Activated T-helper 2 cell treated with anti-CD3 and anti-CD28 coated beads, Interferon-gamma antibody, Interleukin-2, Interleukin-4, amounts not matched to agents 10 μg/mL and 5 μg/mL and 100 μg/mL, durations not matched to agents 14 hours and 24 hours and 36 hours (primary cell): ENCODE measurements around the gene PLCH1. TPM values are rescaled to one million over a fixed set of nuclear protein-coding genes. Genes with fewer than 3 reads are reported as not detected.

Experiments used
- DNase-seq: peaks from one replicate; pipeline ENCODE4 v3.0.0; 2021; ENCODE audit warnings: low spot score
- H3K27ac Mint-ChIP-seq: one replicate; pipeline ENCODE4 v1.8.0; 2021; ENCODE audit warnings: mixed read lengths
- H3K27me3 Mint-ChIP-seq: one replicate; pipeline ENCODE4 v1.8.0; 2021; ENCODE audit warnings: low read depth, mixed read lengths
- H3K36me3 Mint-ChIP-seq: one replicate; pipeline ENCODE4 v1.8.0; 2021; ENCODE audit warnings: low read depth, mixed read lengths
- H3K4me1 Mint-ChIP-seq: one replicate; pipeline ENCODE4 v1.8.0; 2021; ENCODE audit warnings: low read depth, mixed read lengths
- H3K4me3 Mint-ChIP-seq: one replicate; pipeline ENCODE4 v1.8.0; 2021; ENCODE audit warnings: low read depth, mild to moderate bottlenecking, moderate library complexity, mixed read lengths
- H3K9me3 Mint-ChIP-seq: one replicate; pipeline ENCODE4 v1.8.0; 2021; ENCODE audit warnings: mixed read lengths
- intact Hi-C: fragments of 100-400 bp; cut with micrococcal nuclease; formaldehyde crosslinking; loops from one replicate; pipeline ENCODE4 v1.15.1; 2023
- total RNA-seq: library from RNA; stranded (reverse); gene quantifications from 2 replicates; pipeline ENCODE4 v1.2.3, GENCODE V29; 2022

Gene PLCH1
- total RNA-seq, 1 donor from 2014 or later = 0.09 TPM

- Mint-ChIP-seq H3K36me3 (no peaks in the 10 kb centered on the region), H3K4me3 (no peak overlapping the region), H3K9me3 (no peaks in the 10 kb centered on the region), H3K4me1 (no peaks in the 10 kb centered on the region), H3K27ac (no peak overlapping the region), H3K27me3 (no peaks in the 10 kb centered on the region)
- intact Hi-C loops = no loop called here
- no peak for DNase-seq
These were observed 302.8 kb downstream of the PLCH1 start for GRCh38 chr3:155442072-155442471.

DNA sequence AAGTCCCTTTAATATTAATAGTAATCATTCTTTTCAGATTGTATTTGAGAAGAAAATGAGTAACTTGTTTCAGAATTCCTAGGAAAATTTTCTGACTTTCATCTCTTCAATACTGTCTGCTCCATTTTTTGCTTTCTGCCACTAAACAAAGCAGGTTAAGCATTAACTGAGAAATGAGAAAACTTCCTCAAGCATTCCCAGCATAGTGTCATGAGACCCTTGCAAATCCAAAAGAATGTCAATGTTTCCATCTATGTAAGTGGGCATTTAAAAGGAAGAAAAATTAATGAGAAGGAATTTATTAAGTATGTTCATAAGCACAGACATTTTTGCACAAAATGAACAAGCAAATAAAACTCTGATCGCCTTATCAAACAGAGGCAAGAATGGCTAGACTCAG is 303.4 kb downstream of the PLCH1 start:
- H3K27me3 Mint-ChIP-seq = no peaks in the 10 kb centered on the region
- no peak overlapping the region for H3K4me3 Mint-ChIP-seq
- H3K9me3 Mint-ChIP-seq = no peaks in the 10 kb centered on the region
- DNase-seq = no peak
- no peaks in the 10 kb centered on the region for H3K4me1 Mint-ChIP-seq
- no peak overlapping the region for H3K27ac Mint-ChIP-seq
- no peaks in the 10 kb centered on the region for H3K36me3 Mint-ChIP-seq
- intact Hi-C loops = no loop called here

DNA sequence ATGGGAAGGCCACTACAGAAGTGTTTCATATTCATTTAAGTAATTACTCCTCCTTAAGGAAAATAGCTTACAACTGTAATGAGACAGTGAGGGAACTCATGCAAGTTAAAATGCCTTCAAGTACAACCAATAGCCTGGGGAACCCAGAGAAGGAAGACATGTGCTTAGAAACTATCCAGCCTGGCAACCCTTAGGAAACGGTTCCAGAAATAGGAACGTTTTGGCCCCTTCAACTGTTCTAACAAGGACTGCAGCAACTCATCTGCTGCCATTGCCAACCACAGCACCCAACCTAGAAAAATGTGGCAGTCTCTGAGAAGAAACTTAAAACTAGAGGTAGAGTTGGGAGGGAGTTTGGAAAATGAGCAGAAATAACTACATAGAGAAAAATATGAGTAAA is 303.8 kb downstream of the PLCH1 start:
- no peak overlapping the region for H3K4me3 Mint-ChIP-seq
- H3K36me3 Mint-ChIP-seq = no peaks in the 10 kb centered on the region
- intact Hi-C loops = no loop called here
- no peak for DNase-seq
- no peak overlapping the region for H3K27ac Mint-ChIP-seq
- H3K9me3 Mint-ChIP-seq = no peaks in the 10 kb centered on the region
- no peaks in the 10 kb centered on the region for H3K27me3 Mint-ChIP-seq
- H3K4me1 Mint-ChIP-seq = no peaks in the 10 kb centered on the region

DNA sequence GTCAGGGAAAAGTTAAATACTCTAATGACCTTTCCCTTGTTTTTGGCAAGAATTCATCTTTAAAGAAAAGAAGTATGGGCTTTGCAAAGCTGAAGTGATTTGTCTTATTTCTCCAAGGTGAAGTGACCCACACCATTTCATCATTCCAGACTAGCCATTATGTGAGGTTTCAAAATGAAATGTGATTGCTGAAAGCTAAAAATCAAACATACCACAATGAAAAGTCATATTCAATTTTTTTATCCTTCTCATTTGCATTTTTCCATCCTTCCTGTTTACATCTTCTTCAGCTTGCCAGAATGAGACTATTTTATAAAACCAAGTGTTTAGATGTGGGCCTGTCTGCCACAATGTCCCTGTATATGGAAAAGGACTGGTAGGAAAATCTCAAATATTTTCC is 309.1 kb downstream of the PLCH1 start:
- Mint-ChIP-seq H3K27ac (no peak overlapping the region), H3K4me3 (no peak overlapping the region), H3K27me3 (no peaks in the 10 kb centered on the region), H3K9me3 (no peaks in the 10 kb centered on the region), H3K36me3 (no peaks in the 10 kb centered on the region), H3K4me1 (no peaks in the 10 kb centered on the region)
- DNase-seq = no peak
- intact Hi-C loops = no loop called here

DNA sequence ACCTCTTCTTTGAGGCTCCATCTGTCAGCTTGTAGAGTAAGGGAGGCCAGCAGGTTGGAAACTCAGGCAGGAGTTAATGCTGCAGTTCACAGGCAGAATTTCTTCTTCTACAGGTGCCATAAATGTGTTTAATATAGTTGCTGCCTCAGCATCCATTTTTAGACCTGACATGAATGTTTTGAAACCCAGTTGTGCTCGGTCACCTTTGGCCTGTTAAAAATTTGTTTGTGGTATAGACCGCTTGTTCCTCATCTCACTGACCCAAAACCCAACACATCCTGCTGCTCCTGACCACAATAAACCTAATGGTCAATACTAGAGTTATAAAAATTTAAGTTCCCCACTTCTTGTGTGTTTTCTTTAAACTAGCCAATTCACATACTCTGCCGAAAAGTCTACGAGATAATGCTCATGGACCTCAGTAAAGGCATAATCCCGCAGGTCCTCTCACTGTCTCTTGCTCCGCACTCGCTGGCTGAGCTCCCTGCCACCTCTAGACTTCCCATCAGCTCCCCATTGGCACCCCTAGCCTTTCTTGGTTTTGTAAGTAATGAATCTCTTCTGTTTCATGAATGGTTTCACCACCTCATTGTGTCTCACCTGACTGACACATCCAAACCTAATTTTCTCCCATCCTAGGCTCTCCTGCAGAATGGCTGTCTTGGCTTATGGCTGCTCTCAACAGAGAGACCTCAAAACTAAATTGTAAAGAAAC is 312.9 kb downstream of the PLCH1 start:
- peaks cover 6% of the 10 kb centered on the region for H3K9me3 Mint-ChIP-seq
- H3K4me1 Mint-ChIP-seq = no peaks in the 10 kb centered on the region
- no peaks in the 10 kb centered on the region for H3K27me3 Mint-ChIP-seq
- DNase-seq = no peak
- intact Hi-C loops = no loop called here
- H3K36me3 Mint-ChIP-seq = no peaks in the 10 kb centered on the region
- no peak overlapping the region for H3K27ac Mint-ChIP-seq
- no peak overlapping the region for H3K4me3 Mint-ChIP-seq

DNA sequence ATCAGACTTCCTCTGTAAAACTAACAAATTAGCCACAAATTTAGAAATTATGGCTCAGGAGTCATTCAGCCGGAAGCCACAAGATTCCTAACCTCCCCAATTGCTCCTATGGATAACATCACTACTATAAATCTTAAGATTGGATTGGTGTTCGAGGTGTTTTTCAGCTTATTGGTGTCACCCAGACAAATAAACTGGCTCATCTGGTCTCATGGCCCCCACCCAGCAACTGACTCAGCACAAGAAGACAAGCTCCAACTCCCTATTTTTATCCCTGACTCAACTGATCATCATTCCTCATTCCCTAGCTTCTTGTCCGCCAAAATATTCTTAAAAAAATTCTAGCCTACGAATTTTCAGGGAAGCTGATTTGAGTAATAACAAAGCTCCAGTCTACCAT is 316.3 kb downstream of the PLCH1 start:
- Mint-ChIP-seq H3K36me3 (no peaks in the 10 kb centered on the region), H3K27me3 (no peaks in the 10 kb centered on the region), H3K27ac (no peak overlapping the region), H3K4me1 (no peaks in the 10 kb centered on the region), H3K9me3 (peaks cover 6% of the 10 kb centered on the region), H3K4me3 (no peak overlapping the region)
- no peak for DNase-seq
- intact Hi-C loops = no loop called here

DNA sequence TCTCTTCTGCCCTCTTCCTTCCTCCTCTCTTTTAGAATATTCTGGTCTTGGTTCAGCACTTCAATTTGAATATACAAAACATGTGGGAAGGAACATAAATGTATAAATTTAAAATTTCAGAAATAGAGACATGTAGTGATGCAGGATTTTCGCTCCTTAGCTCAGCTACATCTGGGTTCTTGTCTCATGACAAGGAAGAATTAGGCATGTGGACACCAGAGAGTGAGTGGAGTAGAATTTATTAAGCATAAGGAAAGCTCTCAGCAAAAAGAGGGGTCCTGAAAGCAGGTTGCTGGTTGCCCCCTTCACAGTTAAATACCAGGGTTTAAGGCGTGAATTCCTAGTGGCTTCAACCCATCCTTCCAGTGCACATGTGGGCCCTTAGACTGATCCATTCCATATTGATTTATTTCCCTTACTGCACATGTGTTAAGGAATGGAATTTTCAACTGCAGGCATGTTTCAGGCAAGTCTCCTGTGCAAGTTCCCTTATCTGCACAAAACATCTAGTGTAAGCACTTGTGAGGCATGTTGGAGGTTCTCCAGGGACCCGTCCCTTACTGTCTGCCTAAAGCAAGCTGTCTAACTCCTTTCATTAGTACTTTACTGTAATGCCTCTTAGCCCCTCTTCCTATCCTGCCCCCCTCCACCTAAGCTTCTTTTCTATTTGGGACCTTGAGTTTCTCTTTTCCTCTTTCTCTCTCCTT is 318.2 kb downstream of the PLCH1 start:
- no peak overlapping the region for H3K27ac Mint-ChIP-seq
- no peaks in the 10 kb centered on the region for H3K4me1 Mint-ChIP-seq
- intact Hi-C loops = no loop called here
- no peak for DNase-seq
- no peaks in the 10 kb centered on the region for H3K27me3 Mint-ChIP-seq
- no peaks in the 10 kb centered on the region for H3K36me3 Mint-ChIP-seq
- peaks cover 6% of the 10 kb centered on the region for H3K9me3 Mint-ChIP-seq
- H3K4me3 Mint-ChIP-seq = no peak overlapping the region

GRCh38 chr3:155425396-155425795 is 319.5 kb downstream of the PLCH1 start:
- no peaks in the 10 kb centered on the region for H3K27me3 Mint-ChIP-seq
- intact Hi-C loops = no loop called here

GRCh38 chr3:155424323-155424710 is 320.6 kb downstream of the PLCH1 start:
- H3K4me3 Mint-ChIP-seq = no peak overlapping the region
- no peaks in the 10 kb centered on the region for H3K36me3 Mint-ChIP-seq
- H3K9me3 Mint-ChIP-seq = peaks cover 6% of the 10 kb centered on the region
- H3K27ac Mint-ChIP-seq = no peak overlapping the region
- intact Hi-C loops = no loop called here
- H3K4me1 Mint-ChIP-seq = no peaks in the 10 kb centered on the region
- no peak for DNase-seq
- no peaks in the 10 kb centered on the region for H3K27me3 Mint-ChIP-seq

More at GRCh38 chr3:155425396-155425795, 319.5 kb downstream of the PLCH1 start:
- Mint-ChIP-seq H3K27ac (no peak overlapping the region), H3K36me3 (no peaks in the 10 kb centered on the region), H3K4me1 (no peaks in the 10 kb centered on the region), H3K9me3 (peaks cover 6% of the 10 kb centered on the region), H3K4me3 (no peak overlapping the region)
- DNase-seq = no peak

DNA sequence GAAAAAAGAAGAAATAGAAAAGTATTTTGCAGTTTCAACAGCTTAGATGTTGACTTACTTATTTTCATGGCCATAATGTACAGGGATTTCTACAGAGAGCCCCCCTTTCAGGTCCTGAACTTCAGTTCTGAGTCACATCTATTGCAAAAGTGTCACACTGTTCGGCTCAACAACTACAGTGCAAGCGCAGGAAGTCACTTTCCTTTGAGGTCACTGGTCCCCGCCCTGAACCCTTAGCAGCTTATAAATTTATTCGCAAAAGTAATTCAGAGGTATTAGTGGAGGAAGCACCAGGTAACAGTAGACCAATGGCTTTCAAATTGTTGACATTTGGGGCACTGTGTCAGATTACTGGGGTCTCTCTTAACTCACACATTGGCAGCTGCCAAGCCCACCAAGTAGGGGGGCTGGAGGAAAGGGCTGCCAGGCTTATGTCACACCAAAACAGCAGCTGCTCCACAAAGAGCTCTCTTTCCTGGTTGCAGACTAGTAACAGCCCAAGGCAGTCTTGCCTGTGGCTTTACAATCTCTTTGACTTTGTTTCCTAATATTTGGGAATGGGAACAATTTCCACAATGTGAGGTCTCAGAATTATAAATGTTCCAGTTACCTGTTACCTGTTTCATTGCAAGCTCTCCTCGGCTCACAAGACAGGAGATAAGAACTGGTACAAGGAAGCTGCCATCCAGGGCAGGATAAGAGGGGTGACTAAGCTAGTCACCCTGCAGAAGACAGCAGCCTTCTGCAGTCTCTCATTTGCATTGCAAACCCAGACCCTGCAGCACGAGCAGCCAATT is 321.1 kb downstream of the PLCH1 start:
- Mint-ChIP-seq H3K4me3 (no peak overlapping the region), H3K9me3 (peaks cover 4% of the 10 kb centered on the region), H3K4me1 (no peaks in the 10 kb centered on the region), H3K36me3 (no peaks in the 10 kb centered on the region), H3K27me3 (no peaks in the 10 kb centered on the region), H3K27ac (no peak overlapping the region)
- DNase-seq = no peak
- intact Hi-C loops = no loop called here

GRCh38 chr3:155420881-155421486 is 323.9 kb downstream of the PLCH1 start:
- Mint-ChIP-seq H3K9me3 (no peaks in the 10 kb centered on the region), H3K4me1 (no peaks in the 10 kb centered on the region), H3K27me3 (no peaks in the 10 kb centered on the region), H3K27ac (no peak overlapping the region), H3K4me3 (no peak overlapping the region), H3K36me3 (no peaks in the 10 kb centered on the region)
- intact Hi-C loops = no loop called here
- DNase-seq = no peak

GRCh38 chr3:155420406-155420805 is 324.5 kb downstream of the PLCH1 start:
- no peaks in the 10 kb centered on the region for H3K9me3 Mint-ChIP-seq
- H3K36me3 Mint-ChIP-seq = no peaks in the 10 kb centered on the region
- H3K27ac Mint-ChIP-seq = no peak overlapping the region
- DNase-seq = no peak
- no peaks in the 10 kb centered on the region for H3K27me3 Mint-ChIP-seq
- H3K4me1 Mint-ChIP-seq = no peaks in the 10 kb centered on the region
- intact Hi-C loops = no loop called here
- no peak overlapping the region for H3K4me3 Mint-ChIP-seq

DNA sequence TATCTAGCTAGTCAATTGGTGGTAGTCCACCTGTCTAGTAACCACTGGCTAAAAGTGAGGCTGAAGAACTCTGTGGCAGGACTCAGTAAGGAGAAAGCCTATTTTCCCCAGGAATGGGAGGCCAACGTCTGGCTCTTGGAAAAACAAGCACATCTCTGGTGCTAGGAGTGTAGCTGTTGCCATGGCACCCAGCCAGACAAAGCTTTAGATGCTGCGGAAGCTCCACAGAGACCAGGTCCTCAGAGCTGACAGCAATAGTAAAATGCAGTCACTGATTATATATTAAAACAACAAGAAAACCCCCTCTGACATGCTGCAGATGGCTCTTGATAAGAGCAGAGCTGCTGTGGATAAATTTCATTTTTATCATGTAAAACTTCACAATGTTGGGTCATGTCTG is 326.5 kb downstream of the PLCH1 start:
- intact Hi-C loops = no loop called here
- DNase-seq = no peak
- H3K9me3 Mint-ChIP-seq = no peaks in the 10 kb centered on the region
- H3K27ac Mint-ChIP-seq = no peak overlapping the region
- no peaks in the 10 kb centered on the region for H3K27me3 Mint-ChIP-seq
- H3K4me3 Mint-ChIP-seq = no peak overlapping the region
- no peaks in the 10 kb centered on the region for H3K36me3 Mint-ChIP-seq
- H3K4me1 Mint-ChIP-seq = no peaks in the 10 kb centered on the region
